Spleen (tissue), 11 donors: Measurements from ENCODE around the gene RAB19. TPM values are rescaled to one million over a fixed set of nuclear protein-coding genes. Genes with fewer than 3 reads are reported as not detected.

Experiments used
- DNase-seq: peaks from one replicate; pipeline ENCODE4 v3.0.0-alpha.2; 2020
- H3K27ac ChIP-seq, 8 donors: fragments of 200-600 bp; sonication (generic) in 7 of 8; 1 replicate in 4 of 8; 2 replicates in 4 of 8; pipeline versions ENCODE4 v1.5.0 to v1.8.0; 2016 to 2021; ENCODE audit warnings: inconsistent platforms in 4 of 8, mild to moderate bottlenecking in 4 of 8, moderate library complexity in 1 of 8
- H3K27me3 ChIP-seq, 7 donors: fragments of 200-600 bp; sonication (generic) in 6 of 7; replicated peaks in 1 of 7; 1 replicate in 4 of 7; 2 replicates in 3 of 7; pipeline versions ENCODE4 v1.5.0 to v1.8.0; 2016 to 2021; ENCODE audit warnings: inconsistent platforms in 3 of 7, mild to moderate bottlenecking in 1 of 7
- H3K36me3 ChIP-seq, 6 donors: fragments of 200-600 bp; sonication (generic) in 5 of 6; 1 replicate in 4 of 6; 2 replicates in 2 of 6; pipeline versions ENCODE4 v1.5.0 to v1.8.0; 2016 to 2021; ENCODE audit warnings: inconsistent platforms in 2 of 6
- H3K4me1 ChIP-seq, 6 donors: fragments of 200-600 bp; sonication (generic) in 5 of 6; 1 replicate in 3 of 6; 2 replicates in 3 of 6; pipeline versions ENCODE4 v1.5.0 to v1.8.0; 2016 to 2021; ENCODE audit warnings: inconsistent platforms in 3 of 6
- H3K4me3 ChIP-seq, 8 donors: fragments of 200-600 bp; sonication (generic) in 7 of 8; 1 replicate in 4 of 8; 2 replicates in 4 of 8; pipeline versions ENCODE4 v1.5.0 to v1.8.0; 2016 to 2021; ENCODE audit warnings: inconsistent platforms in 4 of 8, mild to moderate bottlenecking in 4 of 8, moderate library complexity in 2 of 8
- H3K9me3 ChIP-seq, 8 donors: fragments of 200-600 bp; sonication (generic) in 7 of 8; 1 replicate in 4 of 8; 2 replicates in 4 of 8; pipeline versions ENCODE4 v1.5.0 to v1.8.0; 2016 to 2021; ENCODE audit warnings: inconsistent platforms in 4 of 8
- CTCF ChIP-seq, 11 experiments: fragments of 200-600 bp in 7 of 11; fragments of 450-650 bp in 4 of 11; sonication (generic) in 4 of 11; IDR thresholded peaks in 8 of 11; conservative IDR thresholded peaks in 3 of 11; 1 replicate in 7 of 11; 2 replicates in 4 of 11; pipeline versions ENCODE4 v1.4.0 to v1.8.0; 2016 to 2021; ENCODE audit warnings: antibody characterized with exemption in 11 of 11, inconsistent platforms in 4 of 11, mild to moderate bottlenecking in 1 of 11
- POLR2A ChIP-seq, 3 donors: fragments of 450-650 bp; IDR thresholded peaks; one replicate each; pipeline ENCODE4 v1.5.1; 2017; ENCODE audit warnings: antibody characterized with exemption in 3 of 3, mild to moderate bottlenecking in 1 of 3
- POLR2AphosphoS5 ChIP-seq, 3 donors: sonication (generic); formaldehyde crosslinking; IDR thresholded peaks; one replicate each; pipeline ENCODE4 v1.5.1; 2017; ENCODE audit warnings: antibody characterized with exemption in 3 of 3
- WGBS, 5 donors: extraction: QIAGEN DNeasy Blood & Tissue Kit in 3 of 5; methylation state at CpG; one replicate each; pipeline versions ENCODE4 v1.1.5 to v1.1.7; 2013 to 2018; 5-methylcytosine and 5-hydroxymethylcytosine counted together
- intact Hi-C: fragments of 100-400 bp; cut with DNase I; formaldehyde crosslinking; loops from one replicate; pipeline ENCODE4 v1.15.0; 2023; ENCODE audit warnings: low total_unique reads
- polyA plus RNA-seq, 3 donors: library from polyadenylated mRNA; stranded (reverse); fragments of 200-250 nt; gene quantifications; one replicate each; pipeline ENCODE4 v1.2.1, GENCODE V29; 2013
- total RNA-seq, 7 donors: library from RNA; depleted of rRNA in 3 of 7; stranded (reverse); fragments of >200 nt in 3 of 7; fragmentation: NEBNext Ultra II Directional in 4 of 7; extraction: Animal tissue kit (Norgen Biotek cat#: 25700) in 4 of 7; gene quantifications; one replicate each; pipeline versions ENCODE4 v1.1.0 to v1.2.1, GENCODE V29; 2016 to 2021
- donor health status: healthy with polysubstance abuse.
- donor health status: DM: no; HTN: no; CAD: no; lungs with moderate emphysema.
- donor health status: DM: no; HTN: no; CAD: no.
- donor health status: Bipolar disorder and iron deficiency.
- donor health status: healthy.
- donor health status: DM: no; HTN: no; CAD: no.
- donor health status: DM: yes; HTN: yes; CAD: no.

Gene RAB19
- total and polyA plus RNA-seq, 10 donors, result 1.0 to 4.0 (median 2.1) TPM; not detected in 3

GRCh38 chr7:140389445-140389844, 14.4 kb upstream of the RAB19 start:
- H3K27ac ChIP-seq, result peak overlapping the region in 6 of 8 donors; percentile 42 to 84 (median 82)
- peaks cover 8 to 71% (median 43%) of the 10 kb centered on the region in 6 donors for H3K4me1 ChIP-seq
- DNase-seq, result no peak
- 78 to 91% (median 84%) methylated on average over 10 of the region's 10 CpGs for WGBS, 5 donors
- H3K9me3 ChIP-seq, result no peaks in the 10 kb centered on the region
- no peak overlapping the region for H3K4me3 ChIP-seq
- H3K36me3 ChIP-seq, result peaks cover 0 to 14% (median 0%) of the 10 kb centered on the region in 6 donors
- no peaks in the 10 kb centered on the region for H3K27me3 ChIP-seq
- intact Hi-C loops, result no loop called here
- TF ChIP-seq POLR2AphosphoS5 (IDR thresholded peaks at IDR 0.05) (no peak), CTCF (IDR thresholded peaks at IDR 0.05 in 8 of 11, conservative IDR thresholded peaks at IDR 0.05 in 3 of 11) (no peak), POLR2A (IDR thresholded peaks at IDR 0.05) (no peak)

- Histone ChIP-seq H3K36me3 (peaks cover 0 to 14% (median 0%) of the 10 kb centered on the region in 6 donors), H3K9me3 (no peaks in the 10 kb centered on the region), H3K4me1 (peaks cover 8 to 65% (median 41%) of the 10 kb centered on the region in 6 donors), H3K27me3 (no peaks in the 10 kb centered on the region), H3K27ac (peak overlapping the region in 6 of 8 donors; percentile 42 to 84 (median 82)), H3K4me3 (peak overlapping the region in 1 of 8 donors; percentile 31)
- TF ChIP-seq POLR2AphosphoS5 (IDR thresholded peaks at IDR 0.05) (no peak), POLR2A (IDR thresholded peaks at IDR 0.05) (no peak), CTCF (IDR thresholded peaks at IDR 0.05 in 8 of 11, conservative IDR thresholded peaks at IDR 0.05 in 3 of 11) (no peak)
- WGBS, 5 donors, result 69 to 86% (median 74%) methylated on average over 4 of the region's 4 CpGs
- intact Hi-C loops, result no loop called here
- DNase-seq, result no peak
These were observed 13.8 kb upstream of the RAB19 start for GRCh38 chr7:140390034-140390433.

- Histone ChIP-seq H3K36me3 (peaks cover 0 to 13% (median 0%) of the 10 kb centered on the region in 6 donors), H3K4me3 (peak overlapping the region in 1 of 8 donors; percentile 31), H3K27ac (peak overlapping the region in 6 of 8 donors; percentile 48 to 84 (median 82)), H3K9me3 (no peaks in the 10 kb centered on the region), H3K27me3 (no peaks in the 10 kb centered on the region), H3K4me1 (peaks cover 8 to 62% (median 36%) of the 10 kb centered on the region in 6 donors)
- 58 to 66% (median 62%) methylated on average over 8 of the region's 8 CpGs for WGBS, 5 donors
- DNase-seq, result peak; percentile 72
- no peak for TF ChIP-seq POLR2A (IDR thresholded peaks at IDR 0.05)
- TF ChIP-seq CTCF (IDR thresholded peaks at IDR 0.05 in 8 of 11, conservative IDR thresholded peaks at IDR 0.05 in 3 of 11), result peak in 1 of 11 experiments; percentile 8
- peak in 1 of 3 donors; percentile 74 for TF ChIP-seq POLR2AphosphoS5 (IDR thresholded peaks at IDR 0.05)
- intact Hi-C loops, result no loop called here
These were observed 13.2 kb upstream of the RAB19 start for GRCh38 chr7:140390466-140391190.

- TF ChIP-seq POLR2A (IDR thresholded peaks at IDR 0.05) (no peak), POLR2AphosphoS5 (IDR thresholded peaks at IDR 0.05) (no peak), CTCF (IDR thresholded peaks at IDR 0.05 in 8 of 11, conservative IDR thresholded peaks at IDR 0.05 in 3 of 11) (no peak)
- Histone ChIP-seq H3K9me3 (no peaks in the 10 kb centered on the region), H3K4me1 (peaks cover 8 to 71% (median 41%) of the 10 kb centered on the region in 6 donors), H3K27me3 (no peaks in the 10 kb centered on the region), H3K27ac (peak overlapping the region in 4 of 8 donors; percentile 48 to 84 (median 82)), H3K36me3 (peaks cover 0 to 3% (median 0%) of the 10 kb centered on the region in 6 donors), H3K4me3 (no peak overlapping the region)
- 70 to 89% (median 85%) methylated on average over 1 of the region's 1 CpG for WGBS, 5 donors
- DNase-seq, result no peak
- intact Hi-C loops, result no loop called here
These were observed 12.2 kb upstream of the RAB19 start for GRCh38 chr7:140391634-140392033.
